A375 (cell line): ENCODE measurements around the gene NME3. TPM values are rescaled to one million over a fixed set of nuclear protein-coding genes. Genes with fewer than 3 reads are reported as not detected.

Source experiments
- small RNA-seq: library from RNA; depleted of rRNA; stranded (forward); fragments of <200 nt; gene quantifications from one replicate; pipeline ENCODE3, GENCODE V24; 2014
- total RNA-seq: library from RNA; depleted of rRNA; stranded (reverse); fragments of >200 nt; shearing (Covaris generic); gene quantifications from 2 replicates; pipeline ENCODE4 v1.2.3, GENCODE V29; 2014; rRNA removed

Gene NME3
- total RNA-seq: 89.3 and 122 TPM in 2 replicates

GRCh38 chr16:1771188-1771863 is at the start of gene NME3:
Gene NME3, minus strand, starts transcription at chr16:1771543. Its CDS starts 9 bp downstream, at chr16:1771534.

GRCh38 chr16:1793578-1794220 is 22.4 kb upstream of the NME3 start, which contains the start of gene IGFALS:
Gene IGFALS, minus strand, starts transcription at chr16:1793705. Its CDS starts 53 bp downstream, at chr16:1793652.

GRCh38 chr16:1782408-1783264 is 11.3 kb upstream of the NME3 start, which contains the start of the genes NUBP2 and SPSB3:
Gene NUBP2, plus strand, starts transcription at chr16:1782960. Its CDS starts 61 bp downstream, at chr16:1783021.
Gene SPSB3, minus strand, starts transcription at chr16:1782571. Its CDS starts 1,088 bp downstream, at chr16:1781483.

GRCh38 chr16:1772908-1773702 is 1.8 kb upstream of the NME3 start, which contains the start of gene MRPS34:
Gene MRPS34, minus strand, starts transcription at chr16:1773134. Its CDS starts 15 bp downstream, at chr16:1773119.

GRCh38 chr16:1772362-1772907 is 1.1 kb upstream of the NME3 start, which contains the start of gene EME2:
Gene EME2, plus strand, starts transcription at chr16:1772810. Its CDS starts 418 bp downstream, at chr16:1773228.

Small RNAs within 50 kb of the gene (small RNA-seq; reads per million reads assigned to genes)
- not detected for gene MIR3177

Other genes starting within 250 kb of the NME3 start
- not detected in 2 replicates for gene TMEM204, start 237.9 kb downstream of the NME3 start, total RNA-seq
- gene IFT140, start 159.5 kb downstream of the NME3 start, total RNA-seq: 19.3 and 21.7 TPM in 2 replicates
- gene CRAMP1, start 159.2 kb downstream of the NME3 start, total RNA-seq: 9.0 and 9.2 TPM in 2 replicates
- gene JPT2, start 93.3 kb downstream of the NME3 start, total RNA-seq: 71.8 and 72.4 TPM in 2 replicates
- 74.2 and 79.0 TPM in 2 replicates for gene MAPK8IP3, start 65.3 kb downstream of the NME3 start, total RNA-seq
- 21.4 and 22.7 TPM in 2 replicates for gene EME2, start 1.3 kb upstream of the NME3 start, total RNA-seq
- 187 and 223 TPM in 2 replicates for gene MRPS34, start 1.6 kb upstream of the NME3 start, total RNA-seq
- gene SPSB3, start 11.0 kb upstream of the NME3 start, total RNA-seq: 51.4 and 57.6 TPM in 2 replicates
- 132 and 137 TPM in 2 replicates for gene NUBP2, start 11.4 kb upstream of the NME3 start, total RNA-seq
- gene IGFALS, start 22.2 kb upstream of the NME3 start, total RNA-seq: 0.29 TPM in 1 of 2 replicates, not detected in the other
- 113 and 133 TPM in 2 replicates for gene HAGH, start 55.3 kb upstream of the NME3 start, total RNA-seq
- gene FAHD1, start 55.7 kb upstream of the NME3 start, total RNA-seq: 30.1 and 30.2 TPM in 2 replicates
- not detected in 2 replicates for gene MEIOB, start 100.6 kb upstream of the NME3 start, total RNA-seq
- not detected in 2 replicates for gene HS3ST6, start 146.9 kb upstream of the NME3 start, total RNA-seq
- 8.5 and 10.2 TPM in 2 replicates for gene MSRB1, start 171.7 kb upstream of the NME3 start, total RNA-seq
- not detected in 2 replicates for gene RPL3L, start 183.1 kb upstream of the NME3 start, total RNA-seq
- gene NDUFB10, start 188.0 kb upstream of the NME3 start, total RNA-seq: 551 and 557 TPM in 2 replicates
- gene RPS2, start 193.3 kb upstream of the NME3 start, total RNA-seq: 4,459 and 5,166 TPM in 2 replicates
- not detected in 2 replicates for gene RNF151, start 195.3 kb upstream of the NME3 start, total RNA-seq
- gene TBL3, start 200.5 kb upstream of the NME3 start, total RNA-seq: 72.8 and 74.0 TPM in 2 replicates
- gene NOXO1, start 209.9 kb upstream of the NME3 start, total RNA-seq: 0.23 TPM in 1 of 2 replicates, not detected in the other
- 46.0 and 50.1 TPM in 2 replicates for gene GFER, start 212.7 kb upstream of the NME3 start, total RNA-seq
- 1.6 and 2.0 TPM in 2 replicates for gene SYNGR3, start 218.4 kb upstream of the NME3 start, total RNA-seq
- gene ZNF598, start 238.3 kb upstream of the NME3 start, total RNA-seq: 59.6 and 76.5 TPM in 2 replicates
- 1.0 and 1.5 TPM in 2 replicates for gene NPW, start 248.2 kb upstream of the NME3 start, total RNA-seq